ENCODE results near the gene PXDN. TPM values are rescaled to one million over a fixed set of nuclear protein-coding genes. Genes with fewer than 3 reads are reported as not detected.

PXDN gene
- total RNA-seq, result not detected

DNA sequence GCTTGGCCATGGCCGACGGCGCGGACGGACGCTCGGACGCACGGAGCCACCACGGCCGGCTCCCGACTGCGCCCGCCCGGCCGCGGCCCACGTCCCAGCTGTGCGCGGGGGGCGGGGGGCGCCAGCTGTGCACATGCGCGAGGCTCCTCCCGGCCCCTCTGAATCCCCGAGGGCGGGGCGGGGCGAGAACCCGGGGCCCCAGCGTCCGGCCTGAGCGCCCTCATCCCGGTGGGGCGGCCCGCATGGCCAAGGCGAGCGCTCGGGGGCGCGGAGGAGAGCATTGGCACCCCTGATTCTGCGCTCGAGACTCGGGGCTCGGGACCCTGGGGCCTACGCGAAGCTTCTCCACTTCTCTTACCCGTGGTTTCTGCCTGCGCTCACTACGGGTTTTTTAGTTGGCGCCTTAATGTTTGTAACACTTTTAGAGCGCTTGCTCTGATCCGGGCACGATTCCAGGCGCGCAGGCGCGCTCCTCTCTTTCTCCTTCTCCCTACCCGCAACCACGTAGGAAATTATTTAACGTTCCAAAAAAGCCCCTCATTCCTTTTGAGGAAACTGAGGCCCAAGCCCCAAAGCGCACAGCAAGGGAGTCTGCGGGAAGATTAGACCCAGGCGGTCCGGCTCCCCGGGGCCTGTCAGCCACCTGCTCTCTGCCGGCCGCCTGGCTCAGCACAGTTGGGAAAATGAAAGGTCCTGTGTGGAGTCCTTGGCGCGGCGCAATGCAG, at the start of gene PXDN:
TSS of gene PXDN (minus strand) at position 70 of the 725 bp plus-strand sequence. CDS start at position 10, 60 bp downstream.
- Mint-ChIP-seq H3K27ac (no peak within 1 kb of the TSS), H3K4me1 (no peaks in the 10 kb centered on the region), H3K27me3 (peaks cover 37% of the 10 kb centered on the region), H3K36me3 (ENCODE audit: low read depth) (no peaks in the 10 kb centered on the region), H3K9me3 (no peaks in the 10 kb centered on the region), H3K4me3 (no peak within 1 kb of the TSS)
- no peak for ATAC-seq (replicated peaks)

- Mint-ChIP-seq H3K36me3 (ENCODE audit: low read depth) (no peaks in the 10 kb centered on the region), H3K9me3 (no peaks in the 10 kb centered on the region), H3K27ac (no peak overlapping the region), H3K27me3 (peaks cover 3% of the 10 kb centered on the region), H3K4me3 (no peak overlapping the region), H3K4me1 (no peaks in the 10 kb centered on the region)
- no peak for ATAC-seq (replicated peaks)
These were observed 49.6 kb upstream of the PXDN start for GRCh38 chr2:1793868-1794445.

GRCh38 chr2:1793001-1793867, 48.9 kb upstream of the PXDN start:
- Mint-ChIP-seq H3K9me3 (no peaks in the 10 kb centered on the region), H3K36me3 (ENCODE audit: low read depth) (no peaks in the 10 kb centered on the region), H3K27me3 (peaks cover 6% of the 10 kb centered on the region), H3K4me1 (no peaks in the 10 kb centered on the region), H3K4me3 (no peak overlapping the region), H3K27ac (no peak overlapping the region)
- no peak for ATAC-seq (replicated peaks)

- H3K4me1 Mint-ChIP-seq, result no peaks in the 10 kb centered on the region
- no peak overlapping the region for H3K4me3 Mint-ChIP-seq
- H3K9me3 Mint-ChIP-seq, result no peaks in the 10 kb centered on the region
- H3K27me3 Mint-ChIP-seq, result peaks cover 11% of the 10 kb centered on the region
- H3K27ac Mint-ChIP-seq, result no peak overlapping the region
- no peak for ATAC-seq (replicated peaks)
- H3K36me3 Mint-ChIP-seq (ENCODE audit: low read depth), result no peaks in the 10 kb centered on the region
These were observed 47.5 kb upstream of the PXDN start for GRCh38 chr2:1791685-1792435.

DNA sequence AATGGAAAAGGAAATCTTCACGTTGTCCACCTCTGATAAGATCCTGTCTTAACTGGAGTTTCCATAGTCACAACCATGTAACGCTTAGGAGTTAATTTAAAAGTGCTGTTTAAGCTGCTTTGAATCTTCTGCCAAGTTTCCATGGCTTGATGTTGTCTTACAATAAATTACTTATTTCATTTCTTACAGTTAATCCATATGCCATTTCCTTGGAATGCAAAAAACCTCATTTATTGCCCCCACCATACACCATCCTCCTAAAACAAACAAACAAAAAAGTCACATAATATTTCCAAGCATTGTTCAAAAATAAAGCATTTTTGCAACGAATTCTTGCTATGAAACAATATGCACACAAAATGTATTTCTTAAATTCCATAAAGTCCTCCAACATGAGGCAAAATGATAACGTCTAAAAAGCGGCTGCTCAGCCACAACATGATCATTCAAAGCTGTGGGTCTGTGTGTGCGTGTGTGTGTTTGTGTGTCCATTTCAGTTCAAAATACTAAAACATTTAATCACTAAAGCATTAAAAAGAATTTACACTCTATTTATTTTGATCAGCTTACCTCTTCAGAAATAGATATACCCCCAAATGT, 46.8 kb upstream of the PXDN start:
- Mint-ChIP-seq H3K36me3 (ENCODE audit: low read depth) (no peaks in the 10 kb centered on the region), H3K9me3 (no peaks in the 10 kb centered on the region), H3K27me3 (peaks cover 11% of the 10 kb centered on the region), H3K4me1 (no peaks in the 10 kb centered on the region), H3K4me3 (no peak overlapping the region), H3K27ac (no peak overlapping the region)
- no peak for ATAC-seq (replicated peaks)

GRCh38 chr2:1790473-1790872, 46.2 kb upstream of the PXDN start:
- Mint-ChIP-seq H3K4me3 (no peak overlapping the region), H3K4me1 (no peaks in the 10 kb centered on the region), H3K36me3 (ENCODE audit: low read depth) (no peaks in the 10 kb centered on the region), H3K27me3 (peaks cover 11% of the 10 kb centered on the region), H3K27ac (no peak overlapping the region), H3K9me3 (no peaks in the 10 kb centered on the region)
- no peak for ATAC-seq (replicated peaks)

DNA sequence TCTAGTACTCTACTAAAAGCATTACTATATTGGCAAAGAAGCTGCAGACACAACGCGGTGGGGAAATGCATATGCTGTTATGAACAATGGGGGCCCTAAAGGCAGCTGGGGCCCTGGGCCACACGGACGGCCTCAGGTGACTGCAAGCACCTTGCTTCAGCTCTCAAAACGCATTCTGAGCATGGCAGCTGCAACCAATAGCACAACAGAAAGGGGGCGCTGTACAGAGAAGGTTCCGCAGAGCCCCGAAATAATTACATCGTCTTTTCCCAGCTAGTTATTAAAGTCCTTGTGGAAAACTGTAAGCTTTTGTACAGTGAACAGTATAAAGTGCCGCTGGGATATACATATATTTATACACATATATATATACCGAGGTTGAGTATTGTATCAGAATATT, 45.3 kb upstream of the PXDN start:
- Mint-ChIP-seq H3K27me3 (peaks cover 9% of the 10 kb centered on the region), H3K4me1 (no peaks in the 10 kb centered on the region), H3K4me3 (no peak overlapping the region), H3K27ac (no peak overlapping the region), H3K36me3 (ENCODE audit: low read depth) (no peaks in the 10 kb centered on the region), H3K9me3 (no peaks in the 10 kb centered on the region)
- ATAC-seq (replicated peaks), result no peak

DNA sequence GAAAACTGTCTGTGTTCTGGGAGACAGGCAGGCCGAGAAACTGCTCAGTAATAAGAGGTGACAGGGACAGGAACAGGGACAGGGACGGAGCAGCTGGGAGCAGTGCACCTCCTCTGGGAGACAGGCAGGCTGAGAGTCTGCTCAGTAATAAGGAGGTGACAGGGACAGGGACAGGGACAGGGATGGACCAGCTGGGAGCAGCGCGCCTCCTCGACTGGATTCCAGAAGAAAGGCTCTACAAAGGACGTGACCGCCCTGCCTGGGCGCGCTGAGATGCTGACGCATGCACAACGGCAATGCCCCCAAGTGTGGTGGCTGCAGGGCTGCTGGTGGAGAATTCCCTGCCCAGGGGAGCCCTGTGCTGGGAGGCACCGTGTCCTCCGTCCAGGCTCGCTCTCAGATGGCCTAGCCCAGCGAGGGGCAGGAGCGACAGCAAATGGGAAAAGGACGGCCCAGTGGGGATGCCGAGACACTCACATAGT, 44.2 kb upstream of the PXDN start:
- Mint-ChIP-seq H3K4me3 (no peak overlapping the region), H3K4me1 (no peaks in the 10 kb centered on the region), H3K9me3 (no peaks in the 10 kb centered on the region), H3K36me3 (ENCODE audit: low read depth) (no peaks in the 10 kb centered on the region), H3K27ac (no peak overlapping the region), H3K27me3 (peaks cover 9% of the 10 kb centered on the region)
- no peak for ATAC-seq (replicated peaks)

GRCh38 chr2:1787755-1788477, 43.6 kb upstream of the PXDN start:
- ATAC-seq (replicated peaks), result no peak
- Mint-ChIP-seq H3K36me3 (ENCODE audit: low read depth) (no peaks in the 10 kb centered on the region), H3K27me3 (peaks cover 9% of the 10 kb centered on the region), H3K4me3 (no peak overlapping the region), H3K27ac (no peak overlapping the region), H3K4me1 (no peaks in the 10 kb centered on the region), H3K9me3 (no peaks in the 10 kb centered on the region)

GRCh38 chr2:1784986-1785617, 40.8 kb upstream of the PXDN start:
- Mint-ChIP-seq H3K4me3 (no peak overlapping the region), H3K36me3 (ENCODE audit: low read depth) (no peaks in the 10 kb centered on the region), H3K9me3 (no peaks in the 10 kb centered on the region), H3K4me1 (no peaks in the 10 kb centered on the region), H3K27me3 (peaks cover 23% of the 10 kb centered on the region), H3K27ac (no peak overlapping the region)
- no peak for ATAC-seq (replicated peaks)

- no peak for ATAC-seq (replicated peaks)
- Mint-ChIP-seq H3K9me3 (no peaks in the 10 kb centered on the region), H3K4me1 (no peaks in the 10 kb centered on the region), H3K36me3 (ENCODE audit: low read depth) (no peaks in the 10 kb centered on the region), H3K27ac (no peak overlapping the region), H3K4me3 (no peak overlapping the region), H3K27me3 (peaks cover 23% of the 10 kb centered on the region)
These were observed 39.8 kb upstream of the PXDN start for GRCh38 chr2:1784087-1784486.

DNA sequence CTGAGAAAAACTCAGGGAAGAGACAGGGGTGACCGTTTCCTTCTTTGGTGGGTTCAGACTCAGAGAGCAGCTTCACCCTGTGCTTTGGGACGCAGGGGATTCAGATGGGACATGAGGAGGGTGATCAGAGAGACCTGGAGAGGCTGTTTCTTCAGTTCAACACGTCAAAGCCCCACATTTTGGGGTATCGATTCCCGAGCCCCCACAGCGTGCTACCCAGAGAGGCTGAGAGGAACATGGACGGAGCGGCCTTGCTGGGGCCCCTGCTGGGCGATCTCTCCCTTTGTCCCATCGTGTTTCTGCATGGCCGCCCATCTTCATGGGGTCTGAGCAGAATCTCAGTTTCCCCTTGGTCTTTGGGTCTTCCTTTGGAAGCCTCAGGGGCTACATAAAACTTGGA, 38.2 kb upstream of the PXDN start:
- no peak for ATAC-seq (replicated peaks)
- Mint-ChIP-seq H3K9me3 (no peaks in the 10 kb centered on the region), H3K27me3 (peaks cover 22% of the 10 kb centered on the region), H3K4me3 (no peak overlapping the region), H3K27ac (no peak overlapping the region), H3K36me3 (ENCODE audit: low read depth) (no peaks in the 10 kb centered on the region), H3K4me1 (no peaks in the 10 kb centered on the region)
